Mucosa of stomach (tissue), 1 donor: Measurements from ENCODE around the gene DNASE1.

Source experiments
- H3K27me3 ChIP-seq: one replicate; pipeline ENCODE4 v1.7.0; 2013; ENCODE audit warnings: mild to moderate bottlenecking, low read length; ENCODE audit not compliant: control insufficient read depth, insufficient read depth
- H3K36me3 ChIP-seq: one replicate; pipeline ENCODE4 v1.7.0; 2013; ENCODE audit warnings: low read length; ENCODE audit not compliant: control insufficient read depth, insufficient read depth
- H3K4me1 ChIP-seq: one replicate; pipeline ENCODE4 v1.7.0; 2013; ENCODE audit warnings: mild to moderate bottlenecking, low read length; ENCODE audit not compliant: control insufficient read depth, insufficient read depth
- H3K4me3 ChIP-seq: one replicate; pipeline ENCODE4 v1.7.0; 2013; ENCODE audit warnings: low read length
- H3K9ac ChIP-seq: one replicate; pipeline ENCODE4 v1.7.0; 2013; ENCODE audit warnings: mild to moderate bottlenecking, low read length, moderate library complexity
- H3K9me3 ChIP-seq: one replicate; pipeline ENCODE4 v1.7.0; 2013; ENCODE audit warnings: mild to moderate bottlenecking, low read length, moderate library complexity; ENCODE audit not compliant: control insufficient read depth
- donor health status: Pancreatic carcinoma.

DNASE1 gene

DNA sequence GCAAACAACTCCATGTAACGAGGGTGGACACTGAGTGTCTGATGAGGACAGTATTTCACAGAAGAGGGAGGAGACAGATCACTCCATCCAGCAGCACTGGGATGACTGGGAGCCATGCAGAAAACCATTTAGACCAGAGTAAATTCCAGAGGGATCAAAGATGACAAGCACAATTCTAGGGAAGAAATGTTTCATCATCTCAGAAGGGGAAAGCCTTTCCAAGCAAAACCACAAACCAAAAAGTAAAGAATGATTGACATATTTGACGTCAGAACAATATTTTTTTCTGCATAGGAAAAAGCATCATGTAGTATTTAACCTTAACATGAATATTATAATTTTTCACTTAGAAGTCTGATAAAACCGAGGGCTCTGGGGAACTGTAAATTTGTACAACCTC lies 4.8 kb downstream of the DNASE1 start:
- peaks cover 14% of the 10 kb centered on the region for H3K4me1 ChIP-seq
- peaks cover 7% of the 10 kb centered on the region for H3K36me3 ChIP-seq
- no peak overlapping the region for H3K4me3 ChIP-seq
- no peaks in the 10 kb centered on the region for H3K27me3 ChIP-seq
- no peaks in the 10 kb centered on the region for H3K9me3 ChIP-seq
- no peak overlapping the region for H3K9ac ChIP-seq

GRCh38 chr16:3661311-3661710 lies 6.8 kb downstream of the DNASE1 start:
- H3K27me3 ChIP-seq: no peaks in the 10 kb centered on the region
- H3K4me1 ChIP-seq: no peaks in the 10 kb centered on the region
- no peaks in the 10 kb centered on the region for H3K9me3 ChIP-seq
- H3K9ac ChIP-seq: no peak overlapping the region
- H3K4me3 ChIP-seq: no peak overlapping the region
- H3K36me3 ChIP-seq: no peaks in the 10 kb centered on the region

DNA sequence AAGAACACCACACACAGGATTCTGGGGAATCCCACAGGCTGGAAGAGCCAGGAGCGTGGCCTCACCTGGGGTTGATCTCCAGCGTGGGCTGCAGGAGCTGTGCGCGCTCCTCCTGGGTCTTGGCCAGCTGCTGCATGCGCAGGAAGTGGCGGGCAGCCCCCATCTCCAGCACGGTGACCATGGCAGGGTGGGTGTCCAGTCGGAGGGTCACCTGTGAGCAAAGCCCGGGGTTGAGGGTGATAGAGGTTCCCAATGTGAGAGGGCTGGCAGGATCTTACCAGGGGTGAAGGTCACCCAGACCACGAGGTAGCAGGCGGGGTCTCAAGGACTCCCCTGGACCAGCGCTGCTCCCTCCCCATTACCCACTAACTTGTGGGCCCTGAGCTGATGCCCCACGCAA lies 7.4 kb downstream of the DNASE1 start:
- no peaks in the 10 kb centered on the region for H3K36me3 ChIP-seq
- no peaks in the 10 kb centered on the region for H3K9me3 ChIP-seq
- H3K4me3 ChIP-seq: no peak overlapping the region
- no peaks in the 10 kb centered on the region for H3K27me3 ChIP-seq
- no peaks in the 10 kb centered on the region for H3K4me1 ChIP-seq
- no peak overlapping the region for H3K9ac ChIP-seq

- no peak overlapping the region for H3K9ac ChIP-seq
- no peaks in the 10 kb centered on the region for H3K9me3 ChIP-seq
- H3K4me3 ChIP-seq: no peak overlapping the region
- H3K4me1 ChIP-seq: no peaks in the 10 kb centered on the region
- H3K36me3 ChIP-seq: no peaks in the 10 kb centered on the region
- no peaks in the 10 kb centered on the region for H3K27me3 ChIP-seq
Measured at GRCh38 chr16:3662601-3663000, 8.1 kb downstream of the DNASE1 start.

DNA sequence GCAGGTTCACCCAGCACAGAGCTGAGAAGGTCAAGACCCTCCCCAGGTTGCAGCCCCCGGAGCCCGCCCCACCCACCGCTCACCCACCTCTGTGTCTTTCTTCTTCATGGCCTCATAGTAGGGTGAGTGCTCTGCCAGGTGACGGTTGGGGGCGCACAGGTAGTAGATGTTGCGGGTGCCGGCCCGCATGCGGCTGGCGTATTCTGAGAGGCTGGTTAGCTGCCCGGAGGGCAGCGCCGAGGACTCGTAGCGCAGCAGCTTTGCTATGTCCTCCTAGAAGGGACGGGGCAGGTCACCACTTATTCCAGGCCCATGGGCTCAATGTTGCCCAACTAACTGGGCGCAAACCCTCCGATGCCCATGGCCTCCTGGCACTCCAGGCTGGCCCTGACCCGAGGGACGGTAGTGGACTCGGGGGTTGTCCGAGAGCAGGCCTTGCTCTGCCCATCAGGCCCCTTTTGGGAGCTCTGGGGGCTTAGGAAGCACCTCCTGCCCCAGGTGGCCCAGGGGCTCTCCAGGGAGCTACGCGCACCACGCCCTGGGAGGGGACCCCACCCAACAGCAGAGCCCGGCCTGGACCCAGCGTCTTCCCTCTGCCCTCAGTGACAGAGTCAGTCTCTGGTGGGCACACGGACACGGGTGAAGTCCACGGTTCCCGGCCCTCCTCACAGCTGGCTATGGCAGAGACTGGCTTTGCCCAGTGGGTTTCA lies 9.9 kb downstream of the DNASE1 start:
- no peaks in the 10 kb centered on the region for H3K27me3 ChIP-seq
- H3K4me3 ChIP-seq: no peak overlapping the region
- H3K36me3 ChIP-seq: no peaks in the 10 kb centered on the region
- H3K9ac ChIP-seq: no peak overlapping the region
- H3K4me1 ChIP-seq: no peaks in the 10 kb centered on the region
- no peaks in the 10 kb centered on the region for H3K9me3 ChIP-seq

DNA sequence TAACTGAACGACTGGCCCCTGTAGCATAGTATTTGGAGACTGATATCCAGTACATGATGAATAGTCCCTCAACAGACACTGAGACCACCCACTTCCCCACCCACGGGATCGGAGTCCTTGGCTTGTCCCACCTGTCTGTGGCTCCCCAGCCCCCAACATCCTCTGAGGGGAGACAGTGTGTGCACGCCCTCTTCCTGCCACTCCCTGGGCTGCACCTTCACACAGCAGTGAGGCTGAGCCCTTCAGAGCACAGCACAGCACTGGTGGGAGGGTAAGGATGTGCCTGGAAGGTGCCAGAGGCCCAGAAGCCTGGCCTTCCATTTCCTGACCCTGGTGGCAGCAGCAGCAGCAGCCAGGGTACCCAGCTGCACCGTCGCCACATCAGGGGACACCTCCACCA lies 11.0 kb downstream of the DNASE1 start:
- no peak overlapping the region for H3K9ac ChIP-seq
- no peaks in the 10 kb centered on the region for H3K4me1 ChIP-seq
- H3K4me3 ChIP-seq: no peak overlapping the region
- no peaks in the 10 kb centered on the region for H3K27me3 ChIP-seq
- H3K9me3 ChIP-seq: no peaks in the 10 kb centered on the region
- no peaks in the 10 kb centered on the region for H3K36me3 ChIP-seq

DNA sequence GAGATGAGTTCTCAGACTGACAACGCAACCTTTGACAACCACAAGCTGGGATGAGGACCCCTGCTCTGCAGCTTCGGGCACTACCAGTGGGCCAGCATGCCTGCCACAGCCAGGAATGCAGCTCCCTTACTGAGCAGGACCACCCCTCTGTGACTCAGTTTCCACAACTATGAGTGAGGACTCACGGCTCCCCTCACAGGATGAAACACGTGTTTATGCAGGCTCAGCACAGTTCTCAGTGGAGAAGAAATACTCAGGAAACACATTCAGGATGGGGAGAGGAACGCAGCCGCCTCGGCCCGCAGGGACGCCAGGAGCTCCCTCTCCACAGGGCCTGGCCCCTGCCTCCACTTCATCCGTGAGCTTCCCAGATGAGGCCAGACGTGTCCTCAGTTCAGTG lies 14.1 kb downstream of the DNASE1 start:
- Histone ChIP-seq H3K36me3 (no peaks in the 10 kb centered on the region), H3K4me1 (no peaks in the 10 kb centered on the region), H3K9ac (no peak overlapping the region), H3K4me3 (no peak overlapping the region), H3K27me3 (no peaks in the 10 kb centered on the region), H3K9me3 (no peaks in the 10 kb centered on the region)

DNA sequence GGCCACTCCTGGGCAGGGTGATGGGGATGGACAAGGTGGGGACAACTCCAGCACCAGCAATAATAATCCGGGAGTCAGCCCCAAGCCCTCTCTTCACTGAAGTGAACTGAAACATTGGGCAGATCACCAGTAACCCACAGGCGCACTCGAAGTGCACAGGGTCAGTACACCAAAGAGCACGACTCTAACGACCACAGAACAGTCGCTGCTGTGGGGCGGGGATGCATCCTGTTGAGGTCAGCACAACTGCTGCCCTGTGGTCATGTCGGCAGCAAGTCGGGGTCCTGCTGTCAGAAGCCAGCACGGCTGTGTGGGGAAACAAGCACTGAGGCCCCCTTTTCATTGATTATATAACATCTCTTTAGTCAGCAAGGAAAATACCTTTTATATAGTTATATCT lies 14.6 kb downstream of the DNASE1 start:
- no peaks in the 10 kb centered on the region for H3K36me3 ChIP-seq
- H3K4me3 ChIP-seq: no peak overlapping the region
- H3K4me1 ChIP-seq: no peaks in the 10 kb centered on the region
- H3K9ac ChIP-seq: no peak overlapping the region
- no peaks in the 10 kb centered on the region for H3K9me3 ChIP-seq
- H3K27me3 ChIP-seq: no peaks in the 10 kb centered on the region

- H3K4me3 ChIP-seq: no peak overlapping the region
- H3K36me3 ChIP-seq: no peaks in the 10 kb centered on the region
- no peaks in the 10 kb centered on the region for H3K27me3 ChIP-seq
- no peak overlapping the region for H3K9ac ChIP-seq
- H3K9me3 ChIP-seq: no peaks in the 10 kb centered on the region
- no peaks in the 10 kb centered on the region for H3K4me1 ChIP-seq
Measured at GRCh38 chr16:3670711-3671110, 16.2 kb downstream of the DNASE1 start.

DNA sequence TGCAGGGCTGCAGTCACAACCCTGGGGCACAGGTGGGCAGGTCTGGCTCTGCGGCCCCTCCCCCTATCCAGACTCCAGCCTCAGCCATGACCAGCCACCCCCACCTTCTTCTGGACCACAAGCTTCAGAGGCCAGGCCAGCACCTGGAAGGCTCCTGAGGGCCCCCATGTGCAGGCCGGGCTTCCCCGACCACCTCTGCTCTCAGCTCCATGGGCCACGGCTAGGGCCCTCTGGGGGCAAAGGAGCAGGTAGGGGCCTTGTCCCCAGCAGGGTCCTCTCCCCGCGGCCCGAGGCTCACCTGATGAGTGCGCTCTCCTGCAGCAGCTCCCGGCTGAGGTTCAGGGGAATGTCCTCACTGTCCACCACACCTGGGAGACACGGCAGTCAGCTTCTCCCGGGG lies 16.9 kb downstream of the DNASE1 start:
- Histone ChIP-seq H3K4me3 (no peak overlapping the region), H3K4me1 (no peaks in the 10 kb centered on the region), H3K9me3 (no peaks in the 10 kb centered on the region), H3K36me3 (no peaks in the 10 kb centered on the region), H3K9ac (no peak overlapping the region), H3K27me3 (no peaks in the 10 kb centered on the region)

GRCh38 chr16:3672571-3673041 lies 18.1 kb downstream of the DNASE1 start:
- Histone ChIP-seq H3K4me1 (no peaks in the 10 kb centered on the region), H3K36me3 (no peaks in the 10 kb centered on the region), H3K9ac (no peak overlapping the region)

GRCh38 chr16:3673201-3673600 lies 18.7 kb downstream of the DNASE1 start:
- no peaks in the 10 kb centered on the region for H3K27me3 ChIP-seq
- no peak overlapping the region for H3K9ac ChIP-seq
- no peaks in the 10 kb centered on the region for H3K9me3 ChIP-seq
- no peaks in the 10 kb centered on the region for H3K36me3 ChIP-seq
- no peak overlapping the region for H3K4me3 ChIP-seq
- H3K4me1 ChIP-seq: no peaks in the 10 kb centered on the region

More at GRCh38 chr16:3672571-3673041, 18.1 kb downstream of the DNASE1 start:
- H3K4me3 ChIP-seq: no peak overlapping the region
- no peaks in the 10 kb centered on the region for H3K27me3 ChIP-seq
- H3K9me3 ChIP-seq: no peaks in the 10 kb centered on the region
